HEK293 (cell line): ENCODE results near the gene ARHGAP4.

Experiments
- CTCF ChIP-seq: fragments of 450-650 bp; formaldehyde crosslinking; IDR thresholded peaks from 2 replicates; pipeline ENCODE4 v1.5.1; 2016; ENCODE audit warnings: missing biosample characterization, missing genetic modification characterization
- REST ChIP-seq: fragments of 450-650 bp; formaldehyde crosslinking; IDR thresholded peaks from 2 replicates; pipeline ENCODE4 v1.5.1; 2016; ENCODE audit warnings: missing biosample characterization, missing genetic modification characterization
- SETDB1 ChIP-seq: IDR thresholded peaks from one replicate; pipeline ENCODE4 v1.6.1; 2017; ENCODE audit warnings: mild to moderate bottlenecking, low read length, moderate library complexity, mixed read lengths; ENCODE audit not compliant: insufficient read length
- ZFP37 ChIP-seq: fragments of 450-650 bp; formaldehyde crosslinking; IDR thresholded peaks from 2 replicates; pipeline ENCODE4 v1.5.1; 2016; ENCODE audit warnings: missing biosample characterization, missing genetic modification characterization

GRCh38 chrX:153871946-153872878 is 53.9 kb downstream of the ARHGAP4 start:
- TF ChIP-seq CTCF (tag by site-specific recombination) (no peak), SETDB1 (no peak), REST (no peak), ZFP37 (tag by site-specific recombination) (no peak)
